ENCODE results near the gene HIVEP3.

HIVEP3 gene

GRCh38 chr1:41474490-41475271 is 444.0 kb downstream of the HIVEP3 start:
- no peak for DNase-seq

DNA sequence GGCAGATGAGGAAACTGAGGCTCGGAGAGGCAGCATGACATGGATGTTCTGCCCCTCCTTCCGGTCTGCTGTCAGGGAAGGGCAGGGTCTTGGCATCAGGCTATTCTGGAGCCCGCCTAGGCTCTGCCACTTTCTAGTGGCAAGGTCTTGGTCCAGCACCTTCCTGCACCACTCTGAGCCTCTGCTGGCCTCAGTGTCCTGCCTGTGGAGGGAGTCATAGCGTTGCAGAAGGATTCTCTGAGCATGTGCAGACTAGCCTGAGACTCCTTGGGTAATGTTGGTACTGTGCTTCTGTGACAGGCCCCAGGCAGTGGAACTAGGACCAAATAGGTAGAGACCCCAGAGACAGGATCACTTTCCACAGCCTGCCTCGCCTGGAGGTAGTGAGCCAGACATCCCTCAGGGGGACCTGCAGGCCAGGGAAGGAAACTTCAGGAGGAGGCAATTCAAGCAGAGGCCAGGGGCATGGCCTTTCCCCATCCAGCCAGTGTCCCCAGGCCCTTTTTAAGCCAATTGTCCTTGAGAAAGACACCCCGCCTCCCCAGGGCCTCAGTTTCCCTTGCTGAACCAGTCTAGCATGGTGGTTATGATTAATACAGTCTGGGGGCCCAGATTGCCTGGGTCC is 444.9 kb downstream of the HIVEP3 start:
- no peak for DNase-seq

DNA sequence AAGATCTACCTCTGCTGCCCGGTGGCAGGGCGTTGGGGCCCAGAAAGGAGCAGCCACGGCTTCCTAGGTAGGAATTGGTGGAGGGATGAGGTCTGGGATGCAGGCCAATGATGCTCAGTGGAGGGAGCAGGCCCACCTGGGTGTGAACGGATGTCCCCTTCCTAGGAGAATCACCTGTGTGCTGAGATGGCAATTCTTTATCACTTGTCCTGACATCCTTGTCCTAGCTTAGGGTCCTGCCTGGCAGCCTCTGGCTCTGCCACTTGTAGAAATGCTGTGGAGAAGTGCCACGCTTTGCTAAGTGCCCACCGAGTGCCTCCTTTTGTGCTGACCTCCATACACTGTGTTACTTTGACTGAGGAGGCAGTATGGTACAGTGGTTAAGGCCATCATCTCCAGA is 447.1 kb downstream of the HIVEP3 start:
- DNase-seq, result no peak

DNA sequence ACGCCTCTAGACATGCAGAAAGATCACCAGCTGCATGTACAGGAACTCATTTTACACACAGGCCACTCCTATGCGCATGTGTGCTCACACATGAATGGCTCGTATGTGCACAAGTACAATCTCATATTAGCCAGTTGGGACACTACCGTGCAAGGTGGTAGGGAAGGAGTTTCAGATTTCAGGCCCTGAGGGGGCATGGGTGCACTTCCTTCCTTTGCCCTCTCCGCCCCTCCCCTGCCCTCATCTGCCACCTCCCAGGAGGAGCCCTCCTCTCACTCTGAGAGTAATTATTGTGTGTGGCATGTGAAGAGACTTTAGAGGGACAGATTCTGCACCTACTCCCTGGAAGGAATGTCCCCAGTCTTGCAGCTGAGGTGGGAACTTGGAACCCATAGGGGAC is 449.0 kb downstream of the HIVEP3 start:
- DNase-seq, result no peak

GRCh38 chr1:41468122-41468762 is 450.5 kb downstream of the HIVEP3 start:
- DNase-seq, result no peak

GRCh38 chr1:41467673-41468072 is 451.0 kb downstream of the HIVEP3 start:
- DNase-seq, result no peak

DNA sequence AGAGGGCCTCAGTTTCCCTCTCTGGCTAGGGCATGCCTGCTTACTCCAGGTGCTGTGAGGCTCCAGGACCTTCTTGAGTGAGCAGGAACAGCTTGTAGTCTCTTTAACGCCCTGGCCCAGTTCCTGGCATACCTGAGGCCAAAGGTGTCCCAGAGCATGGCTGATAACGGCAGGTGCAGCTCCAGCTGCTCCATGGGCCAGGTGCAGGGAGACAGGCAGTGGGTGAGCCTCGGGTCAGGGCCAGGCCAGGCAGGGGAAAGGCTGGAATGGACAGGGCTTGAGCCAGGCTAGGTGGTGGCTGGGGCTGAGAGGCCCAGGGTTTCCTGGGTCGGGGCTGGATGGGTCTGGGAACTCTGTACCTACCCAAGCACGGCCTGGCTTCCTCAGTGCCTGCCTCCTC is 452.6 kb downstream of the HIVEP3 start:
- no peak for DNase-seq

DNA sequence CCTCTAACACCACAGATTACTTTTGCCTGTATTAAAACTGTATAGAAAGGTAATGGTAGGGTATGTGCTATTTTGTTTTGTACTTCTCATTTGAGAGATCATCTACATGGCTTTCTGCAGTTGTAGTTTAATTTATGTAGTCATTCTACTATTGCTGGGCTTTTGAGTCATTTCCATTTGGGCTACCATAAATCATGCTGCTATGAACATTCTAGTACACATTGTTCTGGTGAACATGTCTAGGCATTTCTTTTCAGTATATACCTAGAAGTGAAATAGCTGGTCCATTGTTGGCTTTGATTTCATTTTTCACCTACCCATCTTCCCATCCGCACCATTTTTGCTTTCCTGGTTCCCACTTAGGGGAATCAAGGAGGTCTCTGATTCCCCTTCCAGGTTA is 453.0 kb downstream of the HIVEP3 start:
- DNase-seq, result no peak

GRCh38 chr1:41464885-41465284 is 453.8 kb downstream of the HIVEP3 start:
- DNase-seq, result no peak

DNA sequence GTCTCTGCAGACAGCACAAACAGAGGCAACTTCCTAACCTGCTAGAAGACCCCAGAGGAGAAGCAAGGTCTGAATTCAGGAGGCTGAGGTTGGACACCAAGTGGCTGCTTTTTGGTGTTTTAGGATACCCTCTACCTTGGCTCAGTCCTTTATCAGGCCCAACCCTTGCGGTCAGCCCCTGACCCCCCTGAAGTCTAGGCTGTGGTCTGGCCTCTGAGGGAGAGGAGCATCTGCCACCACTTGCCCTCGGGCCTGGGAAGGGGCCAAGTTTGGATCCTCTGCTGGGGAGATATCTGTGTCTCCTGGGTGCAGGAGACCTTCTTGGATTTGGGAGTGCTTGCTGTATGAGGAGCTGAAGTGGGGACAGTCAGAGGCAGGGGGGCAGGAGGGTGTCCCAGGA is 455.2 kb downstream of the HIVEP3 start:
- no peak for DNase-seq

- no peak for DNase-seq
Measured at GRCh38 chr1:41462680-41463004, 456.1 kb downstream of the HIVEP3 start.

DNA sequence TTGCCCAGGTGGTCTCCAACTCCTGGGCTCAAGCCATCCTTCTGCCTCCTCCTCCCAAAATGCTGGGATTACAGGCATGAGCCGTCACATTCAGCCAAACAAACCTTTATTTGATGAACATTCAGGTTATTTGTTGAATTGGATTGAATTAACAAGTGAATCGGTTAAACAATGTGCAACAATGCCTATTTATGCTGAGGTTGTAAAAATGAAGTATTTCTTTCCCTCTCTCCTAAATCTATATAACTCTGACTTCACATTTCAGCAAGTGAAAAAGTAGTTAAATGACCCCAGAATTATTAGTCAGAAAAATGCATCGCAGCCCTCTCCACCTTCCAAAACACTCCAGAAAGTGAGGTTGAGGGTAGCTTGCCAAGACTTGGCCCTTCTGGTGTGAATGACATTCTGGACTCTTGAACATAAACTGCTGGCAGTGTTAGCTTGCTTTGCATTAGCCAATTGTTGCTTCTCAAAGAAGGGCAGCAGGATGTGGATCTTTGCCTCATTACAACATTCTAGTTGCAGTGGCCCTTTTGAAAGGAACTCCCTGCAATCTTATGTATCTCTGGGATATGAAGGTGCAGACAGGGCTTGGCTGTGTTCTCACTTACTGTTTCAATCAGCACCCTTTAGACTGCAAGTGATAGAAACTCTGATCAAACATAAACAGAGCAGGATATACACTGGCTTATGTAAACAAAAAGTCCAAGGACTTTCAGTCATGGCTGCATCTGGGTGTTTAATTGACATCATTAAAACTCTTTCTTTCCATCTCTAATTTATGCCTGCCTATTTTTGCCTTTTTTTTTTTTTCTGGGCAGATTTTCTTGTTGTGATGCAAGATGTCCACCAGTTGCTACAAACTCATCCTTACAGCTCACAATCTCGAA is 456.7 kb downstream of the HIVEP3 start:
- no peak for DNase-seq

- no peak for DNase-seq
Measured at GRCh38 chr1:41456847-41457540, 461.7 kb downstream of the HIVEP3 start.
